K562 (cell line): ENCODE measurements around the gene METTL15.

Source experiments
- CHD2 ChIP-seq: IDR thresholded peaks from 2 replicates; pipeline ENCODE4 v1.6.1; 2011; ENCODE audit warnings: low read depth, low read length
- CTCF ChIP-seq, 3 experiments: IDR thresholded peaks in 2 of 3; conservative IDR thresholded peaks in 1 of 3; 2 replicates each; pipeline ENCODE4 v1.5.1; 2011 to 2012; ENCODE audit warnings: low read length in 3 of 3, mild to moderate bottlenecking in 3 of 3, control low read depth in 2 of 3, improper control_type of control experiment in 1 of 3, inconsistent platforms in 1 of 3, low read depth in 1 of 3, mixed read lengths in 1 of 3, moderate library complexity in 1 of 3; ENCODE audit not compliant: insufficient read depth in 2 of 3
- FOXP4 ChIP-seq: sonication (generic); formaldehyde crosslinking; IDR thresholded peaks from 2 replicates; pipeline ENCODE4 v1.8.0; 2022; ENCODE audit warnings: mild to moderate bottlenecking, missing genetic modification reagents, borderline replicate concordance
- MEF2D ChIP-seq: conservative IDR thresholded peaks from 2 replicates; pipeline ENCODE4 v1.6.1; 2016; ENCODE audit warnings: low read depth, missing genetic modification characterization, missing compliant biosample characterization
- TEAD2 ChIP-seq: fragments of 450-650 bp; IDR thresholded peaks from 2 replicates; pipeline ENCODE4 v1.6.1; 2016; ENCODE audit warnings: missing genetic modification characterization, control low read depth, missing compliant biosample characterization
- XRCC5 ChIP-seq: fragments of 200-400 bp; formaldehyde crosslinking; IDR thresholded peaks from 2 replicates; pipeline ENCODE4 v1.6.1; 2017; ENCODE audit warnings: low read depth, mild to moderate bottlenecking, low read length
- TF ChIP-seq, protein P1 (sequence below): sonication (generic); formaldehyde crosslinking; IDR thresholded peaks from 2 replicates; pipeline ENCODE4 v1.9.0; 2022; ENCODE audit warnings: mild to moderate bottlenecking, missing genetic modification reagents

GRCh38 chr11:28346721-28347120 is 238.5 kb downstream of the METTL15 start:
- no peak for TF ChIP-seq CHD2
- TF ChIP-seq MEF2D (tag) = no peak
- no peak for TF ChIP-seq CTCF (IDR thresholded peaks at IDR 0.05 in 2 of 3, conservative IDR thresholded peaks at IDR 0.05 in 1 of 3; ENCODE audit: insufficient read depth in 2 of 3, low read depth in 1 of 3, low read length in 3 of 3)
- no peak for TF ChIP-seq TEAD2 (tag)
- TF ChIP-seq, protein P1, sequence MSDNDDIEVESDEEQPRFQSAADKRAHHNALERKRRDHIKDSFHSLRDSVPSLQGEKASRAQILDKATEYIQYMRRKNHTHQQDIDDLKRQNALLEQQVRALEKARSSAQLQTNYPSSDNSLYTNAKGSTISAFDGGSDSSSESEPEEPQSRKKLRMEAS (CRISPR knock-in tag) = no peak
- TF ChIP-seq XRCC5 = no peak
- TF ChIP-seq FOXP4 = no peak
